HCT116 (cell line): ENCODE measurements around the gene SHISA6. TPM values are rescaled to one million over a fixed set of nuclear protein-coding genes. Genes with fewer than 3 reads are reported as not detected.

Experiments
- ATAC-seq: fragments of 200-7000 bp; cut with Tn5 transposase; 2 replicates; pipeline ENCODE4 v1.9.1; 2020; ENCODE audit warnings: mild to moderate bottlenecking, moderate library complexity
- BruUV-seq: library from RNA; stranded (reverse); fragments of 400-500 nt; replicated peaks from 2 replicates; lab custom pipeline; 2021; lab: Mats Ljungman, UMichigan
- CTCF ChIA-PET: fragments of 300-600 bp; sonication (Branson Sonifier 250); formaldehyde crosslinking; loops from one replicate; lab custom pipeline; 2021; ENCODE audit warnings: antibody characterized with exemption; lab: Charles Lee
- POLR2A ChIA-PET: fragments of 300-600, 350-600 bp; sonication (Branson Sonifier 250); formaldehyde crosslinking; loops from one replicate; lab custom pipeline; 2021; ENCODE audit warnings: antibody characterized with exemption; lab: Charles Lee
- RAD21 ChIA-PET, 2 experiments: fragments of 300-600 bp; sonication (Branson Sonifier 250); formaldehyde crosslinking; loops; one replicate each; lab custom pipeline; 2023; ENCODE audit warnings: low total read pairs in 2 of 2; ENCODE audit not compliant: uncharacterized antibody in 2 of 2, unreplicated experiment in 2 of 2, low non-redundant PET in 1 of 2; lab: Charles Lee
- DNase-seq: peaks from one replicate; pipeline ENCODE4 v3.0.0-alpha.2; 2010; ENCODE audit warnings: low read depth, low spot score
- H2AFZ ChIP-seq: fragments of 200-600 bp; shearing (Covaris generic), sonication (generic); 2 replicates; pipeline ENCODE4 v1.6.1; 2017; ENCODE audit warnings: low read depth, mixed run types, mixed read lengths, antibody characterized with exemption, low read length; ENCODE audit not compliant: poor library complexity, severe bottlenecking
- H3K27ac ChIP-seq: 2 replicates; pipeline ENCODE4 v1.5.1; 2012; ENCODE audit warnings: low read depth, low read length
- H3K27me3 ChIP-seq: fragments of 200-600 bp; sonication (generic); 2 replicates; pipeline ENCODE4 v1.6.1; 2016; ENCODE audit warnings: mixed run types, low read length, mixed read lengths; ENCODE audit not compliant: insufficient read depth
- H3K36me3 ChIP-seq, 2 experiments: fragments of 200-500 bp in 1 of 2; fragments of 200-600 bp in 1 of 2; sonication (Bioruptor generic) in 1 of 2; sonication (generic) in 1 of 2; 2 replicates each; pipeline versions ENCODE4 v1.5.1 to v1.6.1; 2014 to 2016; ENCODE audit warnings: low read length in 2 of 2, inconsistent platforms in 1 of 2, mixed read lengths in 1 of 2, mixed run types in 1 of 2; ENCODE audit not compliant: insufficient read depth in 2 of 2, control insufficient read depth in 1 of 2
- H3K4me1 ChIP-seq, 2 experiments: fragments of 200-600 bp in 1 of 2; sonication (generic) in 1 of 2; 2 replicates each; pipeline versions ENCODE4 v1.5.1 to v1.6.1; 2012 to 2017; ENCODE audit warnings: low read length in 2 of 2, inconsistent platforms in 1 of 2, mild to moderate bottlenecking in 1 of 2, mixed read lengths in 1 of 2, mixed run types in 1 of 2, moderate library complexity in 1 of 2; ENCODE audit not compliant: insufficient read depth in 2 of 2, control insufficient read depth in 1 of 2
- H3K4me2 ChIP-seq: fragments of 200-600 bp; sonication (generic); 2 replicates; pipeline ENCODE4 v1.6.1; 2017; ENCODE audit warnings: mixed run types, low read length, mixed read lengths
- H3K4me3 ChIP-seq, 2 experiments: fragments of 200-600 bp in 1 of 2; sonication (generic) in 1 of 2; replicated peaks in 1 of 2; 2 replicates each; pipeline ENCODE4 v1.5.1; 2011 to 2016; ENCODE audit warnings: low read length in 2 of 2, control low read depth in 1 of 2, low read depth in 1 of 2, mild to moderate bottlenecking in 1 of 2, mixed read lengths in 1 of 2, mixed run types in 1 of 2
- H3K79me2 ChIP-seq: fragments of 200-600 bp; sonication (generic); 2 replicates; pipeline ENCODE4 v1.6.1; 2017; ENCODE audit warnings: mild to moderate bottlenecking, mixed run types, low read length, moderate library complexity, mixed read lengths; ENCODE audit not compliant: insufficient read depth
- H3K9ac ChIP-seq: fragments of 200-600 bp; sonication (generic); 2 replicates; pipeline ENCODE4 v1.6.1; 2016; ENCODE audit warnings: low read length, mixed read lengths
- H3K9me2 ChIP-seq: fragments of 200-600 bp; sonication (generic), shearing (Covaris generic); 2 replicates; pipeline ENCODE4 v1.6.1; 2017; ENCODE audit warnings: mixed run types, mild to moderate bottlenecking, moderate library complexity; ENCODE audit not compliant: insufficient read depth
- H3K9me3 ChIP-seq, 2 experiments: fragments of 200-500 bp in 1 of 2; fragments of 200-600 bp in 1 of 2; sonication (Bioruptor generic) in 1 of 2; sonication (generic) in 1 of 2; 2 replicates each; pipeline ENCODE4 v1.6.1; 2014 to 2017; ENCODE audit warnings: low read length in 2 of 2, mixed read lengths in 2 of 2, inconsistent platforms in 1 of 2, low read depth in 1 of 2, mild to moderate bottlenecking in 1 of 2, mixed run types in 1 of 2, moderate library complexity in 1 of 2; ENCODE audit not compliant: control insufficient read depth in 1 of 2, insufficient read depth in 1 of 2
- H4K20me1 ChIP-seq: fragments of 200-600 bp; sonication (generic), shearing (Covaris generic); 2 replicates; pipeline ENCODE4 v1.6.1; 2017; ENCODE audit warnings: mixed run types, mild to moderate bottlenecking, moderate library complexity; ENCODE audit not compliant: insufficient read depth
- CBX3 ChIP-seq: IDR thresholded peaks from 2 replicates; pipeline ENCODE4 v1.6.1; 2012; ENCODE audit warnings: low read depth
- CEBPB ChIP-seq: IDR thresholded peaks from 2 replicates; pipeline ENCODE4 v1.6.1; 2012; ENCODE audit warnings: low read depth
- CTCF ChIP-seq, 3 experiments: fragments of 200-600 bp in 1 of 3; sonication (generic) in 1 of 3; IDR thresholded peaks in 2 of 3; conservative IDR thresholded peaks in 1 of 3; 2 replicates each; pipeline ENCODE4 v1.5.1; 2012 to 2017; ENCODE audit warnings: low read depth in 2 of 3, low read length in 2 of 3, antibody characterized with exemption in 1 of 3, borderline replicate concordance in 1 of 3, control low read depth in 1 of 3, mild to moderate bottlenecking in 1 of 3, mixed read lengths in 1 of 3, mixed run types in 1 of 3, moderate library complexity in 1 of 3; ENCODE audit not compliant: insufficient read depth in 1 of 3
- ELF1 ChIP-seq: IDR thresholded peaks from 2 replicates; pipeline ENCODE4 v1.6.1; 2012; ENCODE audit warnings: low read depth, borderline replicate concordance
- EZH2 ChIP-seq: fragments of 200-600 bp; sonication (generic); IDR thresholded peaks from 2 replicates; pipeline ENCODE4 v1.6.1; 2017; ENCODE audit warnings: antibody characterized with exemption, mixed run types
- FOSL1 ChIP-seq: IDR thresholded peaks from 2 replicates; pipeline ENCODE4 v1.6.1; 2012; ENCODE audit warnings: low read depth
- JUND ChIP-seq: IDR thresholded peaks from 2 replicates; pipeline ENCODE4 v1.6.1; 2012
- POLR2A ChIP-seq: IDR thresholded peaks from 2 replicates; pipeline ENCODE4 v1.7.0; 2011; ENCODE audit warnings: borderline replicate concordance; ENCODE audit not compliant: insufficient read depth, insufficient read length; ENCODE audit errors: extremely low read depth
- POLR2AphosphoS5 ChIP-seq: IDR thresholded peaks from 2 replicates; pipeline ENCODE4 v1.6.1; 2011; ENCODE audit warnings: mild to moderate bottlenecking, low read depth, low read length, moderate library complexity
- SIN3A ChIP-seq: IDR thresholded peaks from 2 replicates; pipeline ENCODE4 v1.6.1; 2012; ENCODE audit warnings: low read depth
- SP1 ChIP-seq: IDR thresholded peaks from 2 replicates; pipeline ENCODE4 v1.6.1; 2012; ENCODE audit warnings: low read depth
- SRF ChIP-seq: IDR thresholded peaks from 2 replicates; pipeline ENCODE4 v1.6.1; 2012; ENCODE audit warnings: low read depth
- TCF7L2 ChIP-seq: IDR thresholded peaks from 2 replicates; pipeline ENCODE4 v1.7.0; 2011; ENCODE audit warnings: borderline replicate concordance, inconsistent platforms; ENCODE audit not compliant: insufficient read depth, insufficient read length; ENCODE audit errors: extremely low read depth
- ZNF274 ChIP-seq: fragments of 200-500 bp; sonication (Bioruptor generic); IDR thresholded peaks from 2 replicates; pipeline ENCODE4 v1.6.1; 2014; ENCODE audit warnings: mild to moderate bottlenecking, low read depth, low read length, inconsistent platforms
- intact Hi-C: fragments of 100-400 bp; cut with micrococcal nuclease; formaldehyde crosslinking; loops from 2 replicates; pipeline ENCODE4 v1.10.0; 2022
- total RNA-seq: library from RNA; stranded (reverse); gene quantifications from one replicate; pipeline ENCODE4 v1.2.1, GENCODE V29; 2021; ENCODE audit not compliant: unreplicated experiment
- TF ChIP-seq, protein P1 (sequence below): IDR thresholded peaks from 2 replicates; pipeline ENCODE4 v1.6.1; 2012

Gene SHISA6
- total RNA-seq, 1 experiment from 2014 or later: not detected

DNA sequence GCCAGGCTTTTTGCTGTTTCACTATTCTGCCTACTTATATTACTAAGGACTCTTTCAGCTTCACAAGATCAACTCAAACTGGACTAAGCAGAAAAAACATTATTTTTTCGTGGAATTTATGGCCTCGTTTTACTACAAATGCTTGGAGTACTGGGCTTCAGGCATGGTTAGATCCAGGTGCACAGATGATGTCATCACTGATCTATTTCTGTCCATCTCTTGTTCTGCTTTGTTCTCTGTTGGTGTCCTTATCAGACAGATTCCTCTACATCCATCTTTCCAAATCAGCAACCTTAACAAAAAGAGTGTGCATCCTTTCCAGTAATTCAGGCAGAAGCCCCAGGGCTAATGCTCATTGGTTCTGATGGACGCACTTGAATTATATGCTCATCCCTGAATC is 247.4 kb downstream of the SHISA6 start:
- Histone ChIP-seq H3K36me3 (no peaks in the 10 kb centered on the region), H3K9me3 (peaks cover 0 to 20% of the 10 kb centered on the region in 2 experiments; a peak in 2 of 4 replicates), H3K79me2 (no peaks in the 10 kb centered on the region), H3K4me3 (no peak overlapping the region), H4K20me1 (no peaks in the 10 kb centered on the region), H3K9me2 (no peaks in the 10 kb centered on the region), H3K9ac (no peak overlapping the region), H3K4me1 (no peaks in the 10 kb centered on the region), H3K27ac (no peak overlapping the region), H3K27me3 (no peaks in the 10 kb centered on the region), H2AFZ (no peak overlapping the region), H3K4me2 (no peak overlapping the region)
- ATAC-seq: no peak
- CTCF ChIA-PET: no interaction called here
- RAD21 ChIA-PET: no interaction called here
- TF ChIP-seq POLR2AphosphoS5 (no peak), CEBPB (no peak), SIN3A (no peak), EZH2 (no peak), TCF7L2 (no peak), FOSL1 (no peak)
- TF ChIP-seq, protein P1, sequence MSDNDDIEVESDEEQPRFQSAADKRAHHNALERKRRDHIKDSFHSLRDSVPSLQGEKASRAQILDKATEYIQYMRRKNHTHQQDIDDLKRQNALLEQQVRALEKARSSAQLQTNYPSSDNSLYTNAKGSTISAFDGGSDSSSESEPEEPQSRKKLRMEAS: no peak
- POLR2A ChIA-PET: no interaction called here
- DNase-seq: no peak
- BruUV-seq: no TSS peak
- intact Hi-C loops: no loop called here

DNA sequence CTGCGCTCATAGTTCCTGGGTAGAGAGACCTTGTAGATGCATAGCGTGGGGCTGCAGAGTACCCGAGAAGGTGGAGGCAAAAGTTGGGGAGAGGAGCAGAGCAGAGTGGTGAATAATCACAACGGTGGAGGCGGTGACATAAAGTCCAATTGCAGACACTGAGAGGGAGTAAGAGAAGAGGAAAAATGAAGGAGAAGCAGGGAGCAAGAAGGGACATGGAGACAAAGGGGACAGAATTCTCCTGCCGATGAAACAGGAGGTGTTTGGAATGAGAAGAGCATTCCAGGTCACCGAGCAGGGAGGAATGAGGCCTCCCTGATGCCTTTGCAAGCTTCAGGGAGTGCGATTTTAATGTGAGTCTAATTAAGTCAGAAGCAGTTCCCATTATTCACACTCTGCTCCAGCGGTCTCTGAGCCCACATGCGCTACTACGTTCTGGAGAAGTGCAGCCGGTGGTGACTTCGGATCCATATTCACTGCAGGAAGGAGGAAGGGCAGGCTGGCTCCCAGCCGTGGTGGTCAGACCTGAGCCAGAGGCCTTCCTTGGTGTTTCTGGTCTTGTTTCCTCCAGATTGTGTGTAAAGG is 249.2 kb downstream of the SHISA6 start:
- TF ChIP-seq POLR2AphosphoS5 (no peak), ELF1 (no peak), EZH2 (no peak), ZNF274 (no peak), CBX3 (no peak), JUND (no peak), SRF (no peak), CTCF (IDR thresholded peaks at IDR 0.05 in 2 of 3, conservative IDR thresholded peaks at IDR 0.05 in 1 of 3; ENCODE audit: borderline replicate concordance in 1 of 3, insufficient read depth in 1 of 3, low read depth in 2 of 3, low read length in 2 of 3) (no peak), SP1 (no peak), POLR2A (no peak), CEBPB (no peak)
- Histone ChIP-seq H3K4me3 (no peak overlapping the region), H3K36me3 (no peaks in the 10 kb centered on the region), H3K4me1 (no peaks in the 10 kb centered on the region), H3K27me3 (no peaks in the 10 kb centered on the region), H3K4me2 (no peak overlapping the region), H2AFZ (no peak overlapping the region), H3K9me2 (no peaks in the 10 kb centered on the region), H3K9me3 (peaks cover 0 to 18% of the 10 kb centered on the region in 2 experiments; a peak in 2 of 4 replicates), H3K27ac (no peak overlapping the region), H4K20me1 (no peaks in the 10 kb centered on the region), H3K79me2 (no peaks in the 10 kb centered on the region), H3K9ac (no peak overlapping the region)
- ChIA-PET RAD21 (no interaction called here), CTCF (no interaction called here), POLR2A (no interaction called here)
- intact Hi-C loops: no loop called here
- BruUV-seq: no TSS peak
- no peak for DNase-seq
- no peak for ATAC-seq
